Liver (tissue), 9 donors: ENCODE data around the gene THAP2. TPM values are rescaled to one million over a fixed set of nuclear protein-coding genes. Genes with fewer than 3 reads are reported as not detected.

Experiments used
- DNase-seq: peaks from one replicate; pipeline ENCODE4 v3.0.0-alpha.2; 2017; ENCODE audit warnings: low spot score
- H3K27ac ChIP-seq, 2 donors: one replicate each; pipeline ENCODE4 v1.7.0; 2013; ENCODE audit warnings: inconsistent platforms in 2 of 2, low read length in 2 of 2, control low read depth in 1 of 2, low read depth in 1 of 2, mild to moderate bottlenecking in 1 of 2
- H3K27me3 ChIP-seq, 4 donors: one replicate each; pipeline versions ENCODE4 v1.6.1 to v1.7.0; 2013; ENCODE audit warnings: low read length in 3 of 4, inconsistent platforms in 1 of 4, mild to moderate bottlenecking in 1 of 4, moderate library complexity in 1 of 4; ENCODE audit not compliant: control insufficient read depth in 4 of 4, insufficient read depth in 4 of 4
- H3K36me3 ChIP-seq, 4 donors: one replicate each; pipeline versions ENCODE4 v1.6.1 to v1.7.0; 2013; ENCODE audit warnings: low read length in 3 of 4, mild to moderate bottlenecking in 3 of 4, low read depth in 1 of 4, moderate library complexity in 1 of 4; ENCODE audit not compliant: control insufficient read depth in 4 of 4, insufficient read depth in 3 of 4
- H3K4me1 ChIP-seq, 4 donors: one replicate each; pipeline versions ENCODE4 v1.6.1 to v1.7.0; 2013; ENCODE audit warnings: low read length in 3 of 4, mild to moderate bottlenecking in 3 of 4, moderate library complexity in 1 of 4; ENCODE audit not compliant: control insufficient read depth in 4 of 4, insufficient read depth in 4 of 4
- H3K4me3 ChIP-seq, 3 donors: one replicate each; pipeline versions ENCODE4 v1.6.1 to v1.7.0; 2013; ENCODE audit warnings: low read length in 3 of 3, control low read depth in 1 of 3, low read depth in 1 of 3, mild to moderate bottlenecking in 1 of 3
- H3K9ac ChIP-seq, 2 donors: one replicate each; pipeline ENCODE4 v1.7.0; 2013; ENCODE audit warnings: low read length in 2 of 2, mild to moderate bottlenecking in 2 of 2, moderate library complexity in 2 of 2, control low read depth in 1 of 2, low read depth in 1 of 2
- H3K9me3 ChIP-seq, 4 donors: one replicate each; pipeline versions ENCODE4 v1.6.1 to v1.7.0; 2013; ENCODE audit warnings: low read length in 3 of 4; ENCODE audit not compliant: control insufficient read depth in 4 of 4
- ATF3 ChIP-seq: IDR thresholded peaks from 2 replicates; pipeline ENCODE4 v1.6.1; 2016; ENCODE audit warnings: antibody characterized with exemption
- CTCF ChIP-seq: fragments of 150-350 bp; IDR thresholded peaks from 2 replicates; pipeline ENCODE4 v1.5.1; 2017; ENCODE audit warnings: improper control_type of control experiment, low read depth, low read length; ENCODE audit not compliant: missing input control
- GABPA ChIP-seq, 2 donors: IDR thresholded peaks in 1 of 2; conservative IDR thresholded peaks in 1 of 2; 2 replicates each; pipeline ENCODE4 v1.6.1; 2016; ENCODE audit warnings: antibody characterized with exemption in 2 of 2, mild to moderate bottlenecking in 1 of 2, moderate library complexity in 1 of 2
- HNF4A ChIP-seq, 2 donors: conservative IDR thresholded peaks; 2 replicates each; pipeline ENCODE4 v1.6.1; 2016; ENCODE audit warnings: antibody characterized with exemption in 2 of 2, mild to moderate bottlenecking in 2 of 2
- HNF4G ChIP-seq: IDR thresholded peaks from 2 replicates; pipeline ENCODE4 v1.6.1; 2016; ENCODE audit warnings: antibody characterized with exemption
- NR2F2 ChIP-seq: IDR thresholded peaks from 2 replicates; pipeline ENCODE4 v1.6.1; 2016; ENCODE audit warnings: antibody characterized with exemption
- RXRA ChIP-seq, 2 donors: IDR thresholded peaks; 2 replicates each; pipeline ENCODE4 v1.6.1; 2017 to 2018; ENCODE audit warnings: antibody characterized with exemption in 2 of 2, mild to moderate bottlenecking in 1 of 2
- SP1 ChIP-seq: IDR thresholded peaks from 2 replicates; pipeline ENCODE4 v1.6.1; 2018; ENCODE audit warnings: antibody characterized with exemption, mild to moderate bottlenecking
- TAF1 ChIP-seq: conservative IDR thresholded peaks from 2 replicates; pipeline ENCODE4 v1.6.1; 2016; ENCODE audit warnings: antibody characterized with exemption, mild to moderate bottlenecking
- WGBS: extraction: QIAGEN DNeasy Blood & Tissue Kit; methylation state at CpG from one replicate; pipeline ENCODE4 v1.1.7; 2013; 5-methylcytosine and 5-hydroxymethylcytosine counted together
- polyA plus RNA-seq, 2 donors: library from polyadenylated mRNA; stranded (reverse) in 1 of 2; unstranded in 1 of 2; fragments of 200-250 nt in 1 of 2; fragments of >200 nt in 1 of 2; fragmentation: Nextera tagmentation in 1 of 2; extraction: Ambion mirVana in 1 of 2; gene quantifications; one replicate each; pipeline versions ENCODE4 v1.2.1 to v1.2.3, GENCODE V29; 2013 to 2015
- total RNA-seq, 2 donors: library from RNA; depleted of rRNA; stranded (reverse); fragments of >200 nt; gene quantifications; one replicate each; pipeline ENCODE4 v1.2.3, GENCODE V29; 2014
- donor health status: healthy.
- donor health status: healthy.
- donor health status: healthy.
- donor health status: healthy.
- donor health status: healthy.

THAP2 gene
- total and polyA plus RNA-seq, 4 donors: 0.82 to 2.5 (median 1.5) TPM

GRCh38 chr12:71655907-71656306 is 8.2 kb upstream of the THAP2 start:
- H3K9ac ChIP-seq: no peak overlapping the region
- H3K9me3 ChIP-seq: no peaks in the 10 kb centered on the region
- TF ChIP-seq HNF4G (no peak), NR2F2 (no peak), SP1 (no peak), HNF4A (conservative IDR thresholded peaks at IDR 0.05) (no peak), ATF3 (no peak), CTCF (no peak), GABPA (IDR thresholded peaks at IDR 0.05 in 1 of 2, conservative IDR thresholded peaks at IDR 0.05 in 1 of 2) (no peak), RXRA (IDR thresholded peaks at IDR 0.05) (no peak)
- peaks cover 0 to 3% (median under 1%) of the 10 kb centered on the region in 4 donors for H3K4me1 ChIP-seq
- no peak for DNase-seq
- WGBS: 97% methylated on average over 1 of the region's 1 CpG
- H3K4me3 ChIP-seq: no peak overlapping the region
- no peak overlapping the region for H3K27ac ChIP-seq
- no peaks in the 10 kb centered on the region for H3K27me3 ChIP-seq
- peaks cover 1 to 31% (median 16%) of the 10 kb centered on the region in 4 donors for H3K36me3 ChIP-seq

DNA sequence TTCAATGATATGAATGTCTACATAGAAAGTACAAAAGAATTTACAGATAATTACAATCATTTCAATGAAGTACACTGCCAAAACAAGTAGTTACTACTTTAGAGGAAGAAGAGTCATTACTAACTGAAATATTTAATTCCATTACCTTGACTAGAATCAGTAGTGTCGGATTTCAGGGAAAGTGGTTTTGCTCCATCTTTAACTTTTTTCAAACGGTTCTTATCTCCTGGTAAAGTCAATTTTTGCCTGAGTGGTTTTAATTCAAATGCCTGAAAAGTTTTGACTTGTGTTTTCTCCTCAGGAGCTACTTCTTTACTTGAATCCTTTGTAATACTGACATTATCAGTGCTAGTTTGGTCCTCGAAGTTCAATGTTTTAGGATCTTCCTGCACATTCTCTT is 7.4 kb upstream of the THAP2 start:
- peaks cover 4 to 6% (median 5%) of the 10 kb centered on the region in 4 donors for H3K4me1 ChIP-seq
- no peak overlapping the region for H3K27ac ChIP-seq
- no peak overlapping the region for H3K9ac ChIP-seq
- no peaks in the 10 kb centered on the region for H3K9me3 ChIP-seq
- no peak for DNase-seq
- H3K27me3 ChIP-seq: no peaks in the 10 kb centered on the region
- peaks cover 1 to 31% (median 16%) of the 10 kb centered on the region in 4 donors for H3K36me3 ChIP-seq
- 88% methylated on average over 3 of the region's 3 CpGs for WGBS
- no peak overlapping the region for H3K4me3 ChIP-seq
- TF ChIP-seq HNF4A (conservative IDR thresholded peaks at IDR 0.05): no peak
- no peak for TF ChIP-seq TAF1
- no peak for TF ChIP-seq ATF3

GRCh38 chr12:71661977-71662530 is 2.0 kb upstream of the THAP2 start:
- H3K9me3 ChIP-seq: no peaks in the 10 kb centered on the region
- no peak for DNase-seq
- peak overlapping the region; percentile 82 to 84 for H3K9ac ChIP-seq
- H3K27me3 ChIP-seq: no peaks in the 10 kb centered on the region
- H3K36me3 ChIP-seq: peaks cover 1 to 20% (median 9%) of the 10 kb centered on the region in 4 donors
- TF ChIP-seq TAF1 (no peak), CTCF (no peak), HNF4G (no peak), ATF3 (no peak)
- peaks cover 6 to 23% (median 13%) of the 10 kb centered on the region in 4 donors for H3K4me1 ChIP-seq
- H3K27ac ChIP-seq: peak overlapping the region; percentile 97 to 99
- WGBS: 9% methylated on average over 8 of the region's 8 CpGs
- H3K4me3 ChIP-seq: peak overlapping the region; percentile 79 to 93 (median 87)
